Measurements from ENCODE around the gene RNGTT.
"Not testable (repeated sequence)": the region's sequence is repeated elsewhere in the genome, so short reads cannot be mapped to it uniquely, and the experiment has no call there.

Gene RNGTT

GRCh38 chr6:88908598-88909548, 54.5 kb downstream of the RNGTT start:
- DNase-seq = no peak

- not testable (repeated sequence) for DNase-seq
These were observed 56.3 kb downstream of the RNGTT start for GRCh38 chr6:88907148-88907547.

GRCh38 chr6:88899569-88900316, 63.7 kb downstream of the RNGTT start:
- DNase-seq = no peak

GRCh38 chr6:88895911-88896310, 67.5 kb downstream of the RNGTT start:
- no peak for DNase-seq

- peak; percentile 34 for DNase-seq
These were observed 72.3 kb downstream of the RNGTT start for GRCh38 chr6:88890860-88891845.

- DNase-seq = no peak
These were observed 73.0 kb downstream of the RNGTT start for GRCh38 chr6:88890394-88890793.

- DNase-seq = no peak
These were observed 79.1 kb downstream of the RNGTT start for GRCh38 chr6:88884361-88884760.

GRCh38 chr6:88882536-88882935, 80.9 kb downstream of the RNGTT start:
- DNase-seq = no peak

- no peak for DNase-seq
These were observed 82.0 kb downstream of the RNGTT start for GRCh38 chr6:88881451-88881850.

GRCh38 chr6:88880021-88880420, 83.4 kb downstream of the RNGTT start:
- DNase-seq = no peak

- DNase-seq = no peak
These were observed 85.5 kb downstream of the RNGTT start for GRCh38 chr6:88877893-88878292.

- DNase-seq = no peak
These were observed 90.5 kb downstream of the RNGTT start for GRCh38 chr6:88872962-88873361.

- no peak for DNase-seq
These were observed 91.9 kb downstream of the RNGTT start for GRCh38 chr6:88871498-88871897.

- peak; percentile 60 for DNase-seq
These were observed 92.6 kb downstream of the RNGTT start for GRCh38 chr6:88870717-88871330.

- DNase-seq = peak; percentile 34
These were observed 94.0 kb downstream of the RNGTT start for GRCh38 chr6:88869263-88870020.

GRCh38 chr6:88867841-88868731, 95.3 kb downstream of the RNGTT start:
- DNase-seq = peak; percentile 77

- DNase-seq = peak; percentile 41
These were observed 96.6 kb downstream of the RNGTT start for GRCh38 chr6:88866856-88867255.

GRCh38 chr6:88865275-88865674, 98.1 kb downstream of the RNGTT start:
- no peak for DNase-seq

- DNase-seq = no peak
These were observed 98.9 kb downstream of the RNGTT start for GRCh38 chr6:88864359-88865054.

GRCh38 chr6:88860310-88860709, 103.1 kb downstream of the RNGTT start:
- DNase-seq = no peak
